ENCODE results near the gene AKIP1.
"Not testable (repeated sequence)": the region's sequence is repeated elsewhere in the genome, so short reads cannot be mapped to it uniquely, and the experiment has no call there.

AKIP1 gene

GRCh38 chr11:8911029-8911823 lies at the start of gene AKIP1:
Gene AKIP1, plus strand, starts transcription at chr11:8911189. Its CDS starts 261 bp downstream, at chr11:8911450.
- DNase-seq: peak; percentile 61

GRCh38 chr11:8863838-8864237 lies 47.2 kb upstream of the AKIP1 start:
- no peak for DNase-seq

GRCh38 chr11:8865304-8865703 lies 45.7 kb upstream of the AKIP1 start:
- DNase-seq: no peak

- no peak for DNase-seq
These were observed 44.0 kb upstream of the AKIP1 start for GRCh38 chr11:8867035-8867434.

GRCh38 chr11:8867931-8868631 lies 42.9 kb upstream of the AKIP1 start:
- DNase-seq: no peak

GRCh38 chr11:8870411-8871170 lies 40.4 kb upstream of the AKIP1 start:
- no peak for DNase-seq

- DNase-seq: no peak
These were observed 39.7 kb upstream of the AKIP1 start for GRCh38 chr11:8871171-8871775.

GRCh38 chr11:8871962-8872361 lies 39.0 kb upstream of the AKIP1 start:
- DNase-seq: no peak

GRCh38 chr11:8873741-8874405 lies 37.1 kb upstream of the AKIP1 start:
- no peak for DNase-seq

GRCh38 chr11:8878771-8879170 lies 32.2 kb upstream of the AKIP1 start:
- no peak for DNase-seq

GRCh38 chr11:8881585-8881984 lies 29.4 kb upstream of the AKIP1 start:
- not testable (repeated sequence) for DNase-seq

GRCh38 chr11:8886322-8886721 lies 24.7 kb upstream of the AKIP1 start:
- DNase-seq: no peak

GRCh38 chr11:8891185-8891584 lies 19.8 kb upstream of the AKIP1 start:
- not testable (repeated sequence) for DNase-seq

GRCh38 chr11:8899119-8899753 lies 11.8 kb upstream of the AKIP1 start:
- DNase-seq: no peak

GRCh38 chr11:8905528-8906165 lies 5.3 kb upstream of the AKIP1 start:
- DNase-seq: no peak

- no peak for DNase-seq
These were observed 3.9 kb upstream of the AKIP1 start for GRCh38 chr11:8907116-8907515.

- DNase-seq: no peak
These were observed 2.9 kb upstream of the AKIP1 start for GRCh38 chr11:8908099-8908498.

GRCh38 chr11:8910649-8911026 lies 351 bp upstream of the AKIP1 start:
- DNase-seq: no peak

- DNase-seq: no peak
These were observed 3.1 kb downstream of the AKIP1 start for GRCh38 chr11:8913961-8914660.

- DNase-seq: no peak
These were observed 3.7 kb downstream of the AKIP1 start for GRCh38 chr11:8914661-8915018.
